Karpas-422 (cell line): ENCODE measurements around the gene RAD50. TPM values are rescaled to one million over a fixed set of nuclear protein-coding genes. Genes with fewer than 3 reads are reported as not detected.
"Not testable (repeated sequence)": the region's sequence is repeated elsewhere in the genome, so short reads cannot be mapped to it uniquely, and the experiment has no call there.

Source experiments
- DNase-seq: peaks from one replicate; pipeline ENCODE4 v3.0.0-alpha.2; 2015
- H2AFZ ChIP-seq: fragments of 200-600 bp; sonication (generic); 2 replicates; pipeline ENCODE4 v1.6.1; 2014; ENCODE audit warnings: antibody characterized with exemption, low read length, mixed read lengths
- H3K27ac ChIP-seq: fragments of 200-600 bp; sonication (generic); 2 replicates; pipeline ENCODE4 v1.5.1; 2014; ENCODE audit warnings: mild to moderate bottlenecking, low read length, moderate library complexity
- H3K27me3 ChIP-seq: fragments of 200-600 bp; sonication (generic); 2 replicates; pipeline ENCODE4 v1.6.1; 2014; ENCODE audit warnings: low read length, mixed read lengths
- H3K36me3 ChIP-seq: fragments of 200-600 bp; sonication (generic); 2 replicates; pipeline ENCODE4 v1.6.1; 2014; ENCODE audit warnings: low read length, mixed read lengths; ENCODE audit not compliant: insufficient read depth
- H3K4me1 ChIP-seq: fragments of 200-600 bp; sonication (generic); 2 replicates; pipeline ENCODE4 v1.6.1; 2014; ENCODE audit warnings: mild to moderate bottlenecking, low read length, mixed read lengths
- H3K4me2 ChIP-seq: fragments of 200-600 bp; sonication (generic); 2 replicates; pipeline ENCODE4 v1.6.1; 2014; ENCODE audit warnings: low read length, low read depth, mild to moderate bottlenecking; ENCODE audit not compliant: poor library complexity, severe bottlenecking
- H3K4me3 ChIP-seq: fragments of 200-600 bp; sonication (generic); 2 replicates; pipeline ENCODE4 v1.5.1; 2014; ENCODE audit warnings: mild to moderate bottlenecking, antibody characterized with exemption, low read length, mixed read lengths
- H3K79me2 ChIP-seq: fragments of 200-600 bp; sonication (generic); 2 replicates; pipeline ENCODE4 v1.6.1; 2014; ENCODE audit warnings: mild to moderate bottlenecking, low read length, mixed read lengths
- H3K9ac ChIP-seq: fragments of 200-600 bp; sonication (generic); 2 replicates; pipeline ENCODE4 v1.6.0; 2014; ENCODE audit warnings: low read length
- H3K9me2 ChIP-seq: fragments of 200-600 bp; sonication (generic), shearing (Covaris generic); replicated peaks from 2 replicates; pipeline ENCODE4 v1.6.0; 2014; ENCODE audit warnings: mild to moderate bottlenecking, low read length, moderate library complexity; ENCODE audit not compliant: insufficient read depth
- H3K9me3 ChIP-seq: fragments of 300-700, 200-600 bp; sonication (generic); 2 replicates; pipeline ENCODE4 v1.6.1; 2014; ENCODE audit warnings: low read length, mixed read lengths
- H4K20me1 ChIP-seq: fragments of 200-600 bp; sonication (generic); 2 replicates; pipeline ENCODE4 v1.6.1; 2014; ENCODE audit warnings: mild to moderate bottlenecking, antibody characterized with exemption, low read length, low read depth; ENCODE audit not compliant: insufficient read depth
- total RNA-seq: library from RNA; depleted of rRNA; stranded (reverse); fragments of >200 nt; shearing (Covaris generic); gene quantifications from 2 replicates; pipeline ENCODE4 v1.2.3, GENCODE V29; 2014; ENCODE audit warnings: low replicate concordance; rRNA removed

Gene RAD50
- total RNA-seq, 1 experiment from 2014 or later: 72.6 TPM

GRCh38 chr5:132691755-132692631 is 135.2 kb downstream of the RAD50 start:
- not testable (repeated sequence) for H3K79me2 ChIP-seq, H2AFZ ChIP-seq, H3K4me3 ChIP-seq, H3K9me3 ChIP-seq, H3K4me2 ChIP-seq, H3K36me3 ChIP-seq, H3K9me2 ChIP-seq, H4K20me1 ChIP-seq, H3K27me3 ChIP-seq, H3K27ac ChIP-seq, DNase-seq, H3K9ac ChIP-seq
- peaks cover 25% of the 10 kb centered on the region for H3K4me1 ChIP-seq

- Histone ChIP-seq H3K4me2 (no peak overlapping the region), H3K9ac (no peak overlapping the region), H3K4me1 (peaks cover 25% of the 10 kb centered on the region), H3K27me3 (no peaks in the 10 kb centered on the region), H3K4me3 (no peak overlapping the region), H4K20me1 (no peaks in the 10 kb centered on the region), H3K79me2 (no peaks in the 10 kb centered on the region), H2AFZ (no peak overlapping the region), H3K36me3 (peaks cover 10% of the 10 kb centered on the region), H3K27ac (no peak overlapping the region), H3K9me3 (no peaks in the 10 kb centered on the region), H3K9me2 (no peaks in the 10 kb centered on the region)
- DNase-seq: no peak
Measured at GRCh38 chr5:132692632-132692967, 135.8 kb downstream of the RAD50 start.

Other genes starting within 250 kb of the RAD50 start
- 1.3 and 5.2 TPM in 2 replicates for gene SLC22A5, start 187.3 kb upstream of the RAD50 start, total RNA-seq
- gene IRF1, start 66.2 kb upstream of the RAD50 start, total RNA-seq: 4.8 and 7.3 TPM in 2 replicates
- not detected in 2 replicates for gene IL5, start 13.5 kb upstream of the RAD50 start, total RNA-seq
- not detected in 2 replicates for gene IL13, start 101.2 kb downstream of the RAD50 start, total RNA-seq
- gene IL4, start 117.0 kb downstream of the RAD50 start, total RNA-seq: not detected in 2 replicates
- 17.6 and 23.1 TPM in 2 replicates for gene KIF3A, start 180.6 kb downstream of the RAD50 start, total RNA-seq
- 0.15 TPM in 1 of 2 replicates, not detected in the other for gene CCNI2, start 190.4 kb downstream of the RAD50 start, total RNA-seq
- 4.1 and 7.0 TPM in 2 replicates for gene SEPTIN8, start 220.3 kb downstream of the RAD50 start, total RNA-seq